Tibial nerve (tissue), 4 donors: Measurements from ENCODE around the gene MRPS17. TPM values are rescaled to one million over a fixed set of nuclear protein-coding genes. Genes with fewer than 3 reads are reported as not detected.

ENCODE experiments used
- DNase-seq, 2 donors: peaks; one replicate each; pipeline ENCODE4 v3.0.0-alpha.2; 2019; ENCODE audit warnings: low spot score in 2 of 2
- H3K27ac ChIP-seq, 4 donors: fragments of 200-600 bp; sonication (generic) in 3 of 4; one replicate each; pipeline ENCODE4 v1.5.1; 2017 to 2019; ENCODE audit warnings: mild to moderate bottlenecking in 1 of 4
- H3K27me3 ChIP-seq, 2 donors: fragments of 200-600 bp; sonication (generic) in 1 of 2; one replicate each; pipeline versions ENCODE4 v1.5.1 to v1.6.0; 2017 to 2019
- H3K36me3 ChIP-seq, 3 donors: fragments of 200-600 bp; sonication (generic); one replicate each; pipeline ENCODE4 v1.5.1; 2018 to 2019
- H3K4me1 ChIP-seq, 4 donors: fragments of 200-600 bp; sonication (generic) in 3 of 4; one replicate each; pipeline ENCODE4 v1.5.1; 2017 to 2019
- H3K4me3 ChIP-seq, 4 donors: fragments of 200-600 bp; sonication (generic) in 3 of 4; one replicate each; pipeline ENCODE4 v1.5.1; 2017 to 2019; ENCODE audit warnings: mild to moderate bottlenecking in 1 of 4, moderate library complexity in 1 of 4
- H3K9me3 ChIP-seq, 4 donors: fragments of 200-600 bp; sonication (generic) in 3 of 4; one replicate each; pipeline ENCODE4 v1.5.1; 2017 to 2019
- EP300 ChIP-seq, 2 donors: sonication (generic); formaldehyde crosslinking; IDR thresholded peaks; one replicate each; pipeline ENCODE4 v1.6.1; 2017; ENCODE audit warnings: antibody characterized with exemption in 2 of 2, mild to moderate bottlenecking in 1 of 2
- POLR2A ChIP-seq, 2 donors: fragments of 450-650 bp; IDR thresholded peaks; one replicate each; pipeline ENCODE4 v1.6.1; 2017; ENCODE audit warnings: antibody characterized with exemption in 2 of 2, mild to moderate bottlenecking in 2 of 2, moderate library complexity in 2 of 2
- WGBS, 2 donors: methylation state at CpG; one replicate each; pipeline ENCODE4 v1.1.5; 2018; 5-methylcytosine and 5-hydroxymethylcytosine counted together
- total RNA-seq, 4 donors: library from RNA; depleted of rRNA; stranded (reverse); fragments of >200 nt; gene quantifications; one replicate each; pipeline ENCODE4 v1.1.0, GENCODE V29; 2016
- TF ChIP-seq, protein P1 (sequence below), 5 experiments: fragments of 200-600 bp in 3 of 5; fragments of 450-650 bp in 2 of 5; sonication (generic) in 3 of 5; IDR thresholded peaks; one replicate each; pipeline ENCODE4 v1.5.1; 2016 to 2019; ENCODE audit warnings: antibody characterized with exemption in 5 of 5, mild to moderate bottlenecking in 3 of 5, moderate library complexity in 2 of 5

The MRPS17 gene
- total RNA-seq, 4 donors from 2014 or later = 2.2 to 7.5 (median 3.8) TPM

DNA sequence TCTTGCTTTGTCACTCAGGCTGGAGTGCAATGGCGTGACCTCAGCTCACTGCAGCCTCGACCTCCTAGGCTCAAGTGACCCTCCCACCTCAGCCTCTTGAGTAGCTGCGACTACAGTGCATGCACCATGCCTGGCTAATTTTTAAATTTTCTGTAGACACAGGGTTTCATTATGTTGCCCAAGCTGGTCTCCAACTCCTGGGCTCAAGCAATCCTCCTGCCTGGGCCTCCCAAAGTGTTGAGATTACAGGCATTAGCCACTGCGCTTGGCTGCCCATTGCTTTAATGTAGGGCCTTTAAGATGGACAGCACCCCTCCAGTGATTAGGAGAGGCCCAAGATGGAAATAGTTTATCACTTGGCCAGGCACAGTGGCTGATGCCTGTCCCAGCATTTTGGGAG lies 52.1 kb downstream of the MRPS17 start:
- no peaks in the 10 kb centered on the region for H3K9me3 ChIP-seq
- DNase-seq = no peak
- peaks cover 0 to 12% (median 0%) of the 10 kb centered on the region in 3 donors for H3K36me3 ChIP-seq
- no peaks in the 10 kb centered on the region for H3K27me3 ChIP-seq
- no peak overlapping the region for H3K4me3 ChIP-seq
- WGBS, 2 donors = 76 to 77% methylated on average over 4 of the region's 4 CpGs
- peaks cover 0 to 11% (median 0%) of the 10 kb centered on the region in 4 donors for H3K4me1 ChIP-seq
- H3K27ac ChIP-seq = no peak overlapping the region
- TF ChIP-seq EP300 (IDR thresholded peaks at IDR 0.05) = no peak
- TF ChIP-seq, protein P1, sequence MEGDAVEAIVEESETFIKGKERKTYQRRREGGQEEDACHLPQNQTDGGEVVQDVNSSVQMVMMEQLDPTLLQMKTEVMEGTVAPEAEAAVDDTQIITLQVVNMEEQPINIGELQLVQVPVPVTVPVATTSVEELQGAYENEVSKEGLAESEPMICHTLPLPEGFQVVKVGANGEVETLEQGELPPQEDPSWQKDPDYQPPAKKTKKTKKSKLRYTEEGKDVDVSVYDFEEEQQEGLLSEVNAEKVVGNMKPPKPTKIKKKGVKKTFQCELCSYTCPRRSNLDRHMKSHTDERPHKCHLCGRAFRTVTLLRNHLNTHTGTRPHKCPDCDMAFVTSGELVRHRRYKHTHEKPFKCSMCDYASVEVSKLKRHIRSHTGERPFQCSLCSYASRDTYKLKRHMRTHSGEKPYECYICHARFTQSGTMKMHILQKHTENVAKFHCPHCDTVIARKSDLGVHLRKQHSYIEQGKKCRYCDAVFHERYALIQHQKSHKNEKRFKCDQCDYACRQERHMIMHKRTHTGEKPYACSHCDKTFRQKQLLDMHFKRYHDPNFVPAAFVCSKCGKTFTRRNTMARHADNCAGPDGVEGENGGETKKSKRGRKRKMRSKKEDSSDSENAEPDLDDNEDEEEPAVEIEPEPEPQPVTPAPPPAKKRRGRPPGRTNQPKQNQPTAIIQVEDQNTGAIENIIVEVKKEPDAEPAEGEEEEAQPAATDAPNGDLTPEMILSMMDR (IDR thresholded peaks at IDR 0.05) = no peak
- no peak for TF ChIP-seq POLR2A (IDR thresholded peaks at IDR 0.05)

Other genes with a start within 250 kb of the MRPS17 start
- gene SEPTIN14, start 89.1 kb upstream of the MRPS17 start, total RNA-seq = not detected
- gene ZNF713, start 64.4 kb upstream of the MRPS17 start, total RNA-seq = 1 to 10 TPM; 3.0 to 7.3 (median 3.7) TPM
- gene NIPSNAP2, start 12.7 kb downstream of the MRPS17 start, total RNA-seq = 10 to 100 TPM; 54.4 to 61.0 (median 59.0) TPM
- gene PSPH, start 99.6 kb downstream of the MRPS17 start, total RNA-seq = 10 to 100 TPM; 14.9 to 39.8 (median 25.1) TPM
- gene CCT6A, start 99.9 kb downstream of the MRPS17 start, total RNA-seq = 10 to 100 TPM; 60.0 to 99.0 (median 77.9) TPM
- 100 to 1,000 TPM in 3 of 4 donors, 10 to 100 TPM in 1; 99.4 to 162 (median 132) TPM for gene SUMF2, start 112.4 kb downstream of the MRPS17 start, total RNA-seq
- gene PHKG1, start 141.1 kb downstream of the MRPS17 start, total RNA-seq = 1 to 10 TPM in 3 of 4 donors, under 1 TPM in 1; 0.39 to 4.2 (median 1.3) TPM
- 100 to 1,000 TPM; 286 to 417 (median 326) TPM for gene CHCHD2, start 154.6 kb downstream of the MRPS17 start, total RNA-seq
- gene NUPR2, start 164.5 kb downstream of the MRPS17 start, total RNA-seq = not detected